ENCODE data around the gene ACSM6. TPM values are rescaled to one million over a fixed set of nuclear protein-coding genes. Genes with fewer than 3 reads are reported as not detected.

Gene ACSM6
- total RNA-seq, 2 donors from 2014 or later: not detected

DNA sequence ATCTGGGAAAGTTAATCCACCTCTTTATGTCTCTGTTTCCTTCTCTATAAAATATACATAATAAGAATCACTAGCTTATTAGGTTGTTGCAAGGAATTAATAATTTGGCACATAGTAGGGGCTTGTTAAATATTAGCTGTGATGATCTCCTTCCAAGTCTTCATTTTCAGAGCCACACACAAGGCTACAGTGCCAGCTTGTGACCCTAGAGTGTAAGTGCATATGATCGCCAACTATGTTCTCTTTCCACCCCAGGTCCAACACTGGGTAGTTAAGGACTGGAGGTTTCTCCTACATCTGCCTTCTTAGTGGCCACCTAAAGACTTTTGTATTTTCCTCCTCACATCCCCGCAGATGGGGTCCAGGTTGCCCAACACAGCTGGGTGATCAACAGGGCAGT is 17.9 kb upstream of the ACSM6 start:
- intact Hi-C loops (cut with DNase I): no loop called here
- no peak overlapping the region for H3K27ac ChIP-seq

DNA sequence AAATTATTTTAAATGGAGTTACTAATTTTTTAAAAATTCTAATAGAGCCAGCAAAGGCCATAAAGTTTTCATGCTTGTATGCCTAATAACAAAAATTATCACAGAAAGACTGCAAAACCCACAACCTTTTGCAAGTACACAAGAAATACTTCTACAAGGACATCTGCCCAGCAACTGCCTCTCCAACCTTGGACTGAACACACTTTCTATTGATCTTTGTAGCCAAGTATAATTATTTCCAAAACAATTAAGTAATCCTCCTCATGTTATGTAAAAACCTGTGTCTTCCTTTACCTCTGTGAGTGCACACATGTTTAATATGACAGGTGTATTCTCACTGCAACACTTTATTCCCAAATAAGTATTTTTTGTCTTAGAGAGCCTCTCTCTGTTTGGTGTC is 16.6 kb upstream of the ACSM6 start:
- TF ChIP-seq, protein P1, sequence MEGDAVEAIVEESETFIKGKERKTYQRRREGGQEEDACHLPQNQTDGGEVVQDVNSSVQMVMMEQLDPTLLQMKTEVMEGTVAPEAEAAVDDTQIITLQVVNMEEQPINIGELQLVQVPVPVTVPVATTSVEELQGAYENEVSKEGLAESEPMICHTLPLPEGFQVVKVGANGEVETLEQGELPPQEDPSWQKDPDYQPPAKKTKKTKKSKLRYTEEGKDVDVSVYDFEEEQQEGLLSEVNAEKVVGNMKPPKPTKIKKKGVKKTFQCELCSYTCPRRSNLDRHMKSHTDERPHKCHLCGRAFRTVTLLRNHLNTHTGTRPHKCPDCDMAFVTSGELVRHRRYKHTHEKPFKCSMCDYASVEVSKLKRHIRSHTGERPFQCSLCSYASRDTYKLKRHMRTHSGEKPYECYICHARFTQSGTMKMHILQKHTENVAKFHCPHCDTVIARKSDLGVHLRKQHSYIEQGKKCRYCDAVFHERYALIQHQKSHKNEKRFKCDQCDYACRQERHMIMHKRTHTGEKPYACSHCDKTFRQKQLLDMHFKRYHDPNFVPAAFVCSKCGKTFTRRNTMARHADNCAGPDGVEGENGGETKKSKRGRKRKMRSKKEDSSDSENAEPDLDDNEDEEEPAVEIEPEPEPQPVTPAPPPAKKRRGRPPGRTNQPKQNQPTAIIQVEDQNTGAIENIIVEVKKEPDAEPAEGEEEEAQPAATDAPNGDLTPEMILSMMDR (IDR thresholded peaks at IDR 0.05): no peak
- DNase-seq: no peak
- no peaks in the 10 kb centered on the region for H3K27me3 ChIP-seq
- no peaks in the 10 kb centered on the region for H3K4me1 ChIP-seq
- H3K4me3 ChIP-seq: no peak overlapping the region
- H3K9me3 ChIP-seq: no peaks in the 10 kb centered on the region
- no peaks in the 10 kb centered on the region for H3K36me3 ChIP-seq
- intact Hi-C loops (cut with DNase I): no loop called here
- H3K27ac ChIP-seq: no peak overlapping the region
- no peak overlapping the region for H3K9ac ChIP-seq (ENCODE audit: low read depth in 2 of 2, low read length in 2 of 2)

More for the DNA sequence above, 17.9 kb upstream of the ACSM6 start:
- Histone ChIP-seq H3K9me3 (no peaks in the 10 kb centered on the region), H3K36me3 (no peaks in the 10 kb centered on the region), H3K9ac (ENCODE audit: low read depth in 2 of 2, low read length in 2 of 2) (no peak overlapping the region), H3K4me1 (no peaks in the 10 kb centered on the region), H3K27me3 (no peaks in the 10 kb centered on the region), H3K4me3 (no peak overlapping the region)
- DNase-seq: no peak
- TF ChIP-seq, protein P1 (IDR thresholded peaks at IDR 0.05): no peak

DNA sequence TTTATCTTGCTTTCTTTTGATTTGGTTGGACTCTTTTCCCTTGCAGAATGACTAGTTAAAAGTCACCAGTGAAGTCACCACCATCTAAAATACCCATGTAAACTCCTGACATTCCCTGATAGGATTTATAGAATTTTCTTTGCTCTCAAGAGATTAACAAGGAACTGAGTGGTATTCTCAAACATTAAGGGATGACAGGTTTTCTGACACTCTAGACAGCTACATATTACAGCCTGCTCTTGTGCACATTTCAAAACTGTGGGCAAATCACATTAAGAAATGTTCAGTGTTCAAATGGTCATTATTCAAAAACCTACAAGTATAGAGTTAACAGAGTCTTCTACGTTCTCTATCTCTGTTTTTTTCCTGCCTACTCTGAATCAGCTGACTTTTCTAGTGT is 15.8 kb upstream of the ACSM6 start:
- H3K4me1 ChIP-seq: no peaks in the 10 kb centered on the region
- H3K27ac ChIP-seq: no peak overlapping the region
- no peak overlapping the region for H3K4me3 ChIP-seq
- intact Hi-C loops (cut with DNase I): no loop called here
- DNase-seq: no peak
- no peaks in the 10 kb centered on the region for H3K36me3 ChIP-seq
- H3K9ac ChIP-seq (ENCODE audit: low read depth in 2 of 2, low read length in 2 of 2): no peak overlapping the region
- TF ChIP-seq, protein P1 (IDR thresholded peaks at IDR 0.05): no peak
- H3K27me3 ChIP-seq: no peaks in the 10 kb centered on the region
- no peaks in the 10 kb centered on the region for H3K9me3 ChIP-seq

DNA sequence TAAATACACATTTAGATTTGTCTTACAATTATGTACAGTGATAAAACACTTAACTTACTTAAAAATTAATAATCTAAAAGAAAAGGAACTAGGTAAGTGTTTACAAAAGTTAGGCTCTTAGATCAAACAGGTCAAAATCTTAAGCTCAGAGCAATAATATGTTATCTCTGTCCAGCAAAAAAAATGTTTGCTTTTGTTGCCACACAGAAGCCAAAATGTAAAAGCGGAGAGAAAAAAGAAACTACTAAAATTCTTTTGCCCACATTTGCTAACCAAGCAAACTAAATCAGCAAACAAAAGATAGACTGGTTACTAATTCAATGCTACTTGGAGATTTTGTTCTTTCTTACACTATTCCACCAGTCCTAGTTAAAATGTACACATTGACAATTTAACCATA is 15.2 kb upstream of the ACSM6 start:
- Histone ChIP-seq H3K4me3 (no peak overlapping the region), H3K27ac (no peak overlapping the region), H3K27me3 (no peaks in the 10 kb centered on the region), H3K4me1 (no peaks in the 10 kb centered on the region), H3K9ac (ENCODE audit: low read depth in 2 of 2, low read length in 2 of 2) (no peak overlapping the region), H3K9me3 (no peaks in the 10 kb centered on the region), H3K36me3 (no peaks in the 10 kb centered on the region)
- no peak for DNase-seq
- intact Hi-C loops (cut with DNase I): no loop called here
- TF ChIP-seq, protein P1 (IDR thresholded peaks at IDR 0.05): no peak

DNA sequence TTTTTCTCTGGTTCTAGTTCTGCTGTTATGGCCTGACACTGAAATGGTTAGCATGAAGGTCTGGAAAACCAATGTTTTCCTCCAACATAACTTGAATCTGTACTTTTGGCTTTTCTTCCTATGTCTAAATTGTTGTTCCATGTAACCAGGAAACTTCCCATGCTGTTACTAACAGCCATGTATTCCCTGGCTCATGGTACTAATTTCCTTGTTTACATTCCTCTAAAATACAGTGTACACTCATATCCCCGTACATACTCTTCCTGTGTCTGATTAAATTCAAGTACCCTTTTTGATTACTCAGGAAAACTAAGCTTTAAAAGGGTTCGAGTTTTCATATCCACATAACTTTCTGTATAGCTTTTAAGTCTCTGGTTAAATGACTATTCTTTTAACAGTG is 12.3 kb upstream of the ACSM6 start:
- no peaks in the 10 kb centered on the region for H3K27me3 ChIP-seq
- H3K9ac ChIP-seq (ENCODE audit: low read depth in 2 of 2, low read length in 2 of 2): no peak overlapping the region
- H3K4me3 ChIP-seq: no peak overlapping the region
- intact Hi-C loops (cut with DNase I): no loop called here
- H3K27ac ChIP-seq: peak overlapping the region; percentile 1
- no peaks in the 10 kb centered on the region for H3K36me3 ChIP-seq
- TF ChIP-seq, protein P1 (IDR thresholded peaks at IDR 0.05): no peak
- H3K9me3 ChIP-seq: no peaks in the 10 kb centered on the region
- no peaks in the 10 kb centered on the region for H3K4me1 ChIP-seq
- DNase-seq: no peak

Data from colonic mucosa (tissue), 4 donors.